CD4-positive, alpha-beta T cell (primary cell): Measurements from ENCODE around the gene INPP4B. TPM values are rescaled to one million over a fixed set of nuclear protein-coding genes. Genes with fewer than 3 reads are reported as not detected.

Experiments
- ATAC-seq: fragments of 200-7000 bp; cut with Tn5 transposase; one replicate; pipeline ENCODE4 v1.10.0; 2022; ENCODE audit warnings: mild to moderate bottlenecking; ENCODE audit not compliant: poor library complexity
- CTCF ChIA-PET: fragments of 350-600 bp; sonication (Branson Sonifier 250); formaldehyde crosslinking; loops from one replicate; lab custom pipeline; 2021; ENCODE audit warnings: antibody characterized with exemption, inconsistent platforms; lab: Charles Lee
- POLR2A ChIA-PET: fragments of 350-600 bp; sonication (Branson Sonifier 250); formaldehyde crosslinking; loops from one replicate; lab custom pipeline; 2021; ENCODE audit warnings: antibody characterized with exemption, inconsistent platforms; lab: Charles Lee
- DNase-seq, 14 experiments: peaks; one replicate each; pipeline ENCODE4 v3.0.0-alpha.2; 2013 to 2020; ENCODE audit warnings: mixed read lengths in 2 of 14
- H3K27ac ChIP-seq, 2 donors: one replicate each; pipeline versions ENCODE4 v1.5.1 to v1.7.0; 2013; ENCODE audit warnings: low read length in 2 of 2, low read depth in 1 of 2, mild to moderate bottlenecking in 1 of 2
- H3K27me3 ChIP-seq, 2 experiments: 1 replicate in 1 of 2; 2 replicates in 1 of 2; pipeline versions ENCODE4 v1.6.1 to v1.7.0; 2013; ENCODE audit warnings: low read length in 2 of 2, control low read depth in 1 of 2, mild to moderate bottlenecking in 1 of 2, moderate library complexity in 1 of 2; ENCODE audit not compliant: insufficient read depth in 2 of 2, control insufficient read depth in 1 of 2
- H3K36me3 ChIP-seq: one replicate; pipeline ENCODE4 v1.6.1; 2013; ENCODE audit warnings: low read length, control low read depth; ENCODE audit not compliant: insufficient read depth
- H3K4me1 ChIP-seq: one replicate; pipeline ENCODE4 v1.6.1; 2013; ENCODE audit warnings: low read length, control low read depth; ENCODE audit not compliant: insufficient read depth
- H3K4me3 ChIP-seq: one replicate; pipeline ENCODE4 v1.5.1; 2013; ENCODE audit warnings: mild to moderate bottlenecking, low read length, moderate library complexity
- H3K9me3 ChIP-seq, 2 experiments: 1 replicate in 1 of 2; 2 replicates in 1 of 2; pipeline versions ENCODE4 v1.6.1 to v1.7.0; 2013; ENCODE audit warnings: low read length in 2 of 2, mild to moderate bottlenecking in 2 of 2, control low read depth in 1 of 2, moderate library complexity in 1 of 2; ENCODE audit not compliant: control insufficient read depth in 1 of 2, insufficient read depth in 1 of 2
- H3K27ac Mint-ChIP-seq: one replicate; pipeline ENCODE4 v1.8.0; 2020; ENCODE audit warnings: mixed read lengths
- H3K27me3 Mint-ChIP-seq: one replicate; pipeline ENCODE4 v1.8.0; 2021; ENCODE audit warnings: mixed read lengths
- H3K36me3 Mint-ChIP-seq: one replicate; pipeline ENCODE4 v1.8.0; 2021; ENCODE audit warnings: low read depth, mixed read lengths
- H3K4me1 Mint-ChIP-seq: one replicate; pipeline ENCODE4 v1.8.0; 2021; ENCODE audit warnings: low read depth, mixed read lengths
- H3K4me3 Mint-ChIP-seq: one replicate; pipeline ENCODE4 v1.8.0; 2020; ENCODE audit warnings: mild to moderate bottlenecking, mixed read lengths
- H3K9me3 Mint-ChIP-seq: one replicate; pipeline ENCODE4 v1.8.0; 2020; ENCODE audit warnings: mixed read lengths
- CTCF ChIP-seq: fragments of 200-600 bp; IDR thresholded peaks from one replicate; pipeline ENCODE4 v1.8.0; 2022; ENCODE audit warnings: antibody characterized with exemption, mild to moderate bottlenecking
- intact Hi-C, 2 experiments: fragments of 100-400 bp; cut with DNase I in 1 of 2; cut with micrococcal nuclease in 1 of 2; formaldehyde crosslinking; loops; one replicate each; pipeline versions ENCODE4 v1.15.1 to v1.9.0; 2023 to 2025; cut with DNase I, micrococcal nuclease
- total RNA-seq, 174 experiments: library from RNA in 2 of 174; stranded (reverse) in 2 of 174; gene quantifications; one replicate each; pipeline ENCODE4 v1.2.3 and lab custom pipeline; 2021 to 2026

INPP4B gene
- total RNA-seq, 2 experiments from 2014 or later = 50.7 to 53.8 TPM

- Mint-ChIP-seq H3K27me3 (peaks cover 4% of the 10 kb centered on the region), H3K27ac (no peak overlapping the region), H3K4me3 (no peak overlapping the region), H3K4me1 (no peaks in the 10 kb centered on the region), H3K9me3 (peaks cover 13% of the 10 kb centered on the region), H3K36me3 (no peaks in the 10 kb centered on the region)
- Histone ChIP-seq H3K36me3 (no peaks in the 10 kb centered on the region), H3K27ac (no peak overlapping the region), H3K4me3 (no peak overlapping the region), H3K27me3 (no peaks in the 10 kb centered on the region), H3K9me3 (peaks cover 0 to 8% of the 10 kb centered on the region in 2 experiments), H3K4me1 (no peaks in the 10 kb centered on the region)
- no peak for DNase-seq
- intact Hi-C loops = no loop called here
- POLR2A ChIA-PET = no interaction called here
- CTCF ChIA-PET = interaction anchor here (0.6 kb wide), 1 partner anchor 644 kb away, joined by 3 read pairs; no protein-coding TSS in a partner anchor
- TF ChIP-seq CTCF = no peak
- ATAC-seq = no peak
Measured at GRCh38 chr4:142016031-142016430, 830.1 kb downstream of the INPP4B start.

- H3K4me1 ChIP-seq = no peaks in the 10 kb centered on the region
- no peaks in the 10 kb centered on the region for H3K36me3 Mint-ChIP-seq
- intact Hi-C loops = no loop called here
- H3K27ac Mint-ChIP-seq = no peak overlapping the region
- TF ChIP-seq CTCF = no peak
- no peak overlapping the region for H3K4me3 ChIP-seq
- no peak for DNase-seq
- ATAC-seq = no peak
- no peaks in the 10 kb centered on the region for H3K27me3 ChIP-seq
- no peaks in the 10 kb centered on the region for H3K36me3 ChIP-seq
- H3K9me3 ChIP-seq = peaks cover 2 to 5% of the 10 kb centered on the region in 2 experiments
- peaks cover 22% of the 10 kb centered on the region for H3K9me3 Mint-ChIP-seq
- POLR2A ChIA-PET = interaction anchor here (0.6 kb wide), 1 partner anchor 1124 kb away, joined by 4 read pairs; no protein-coding TSS in a partner anchor
- no peaks in the 10 kb centered on the region for H3K4me1 Mint-ChIP-seq
- H3K27me3 Mint-ChIP-seq = peaks cover 4% of the 10 kb centered on the region
- no peak overlapping the region for H3K4me3 Mint-ChIP-seq
- CTCF ChIA-PET = interaction anchor here (0.7 kb wide), 1 partner anchor 744 kb away, joined by 4 read pairs; no protein-coding TSS in a partner anchor
- H3K27ac ChIP-seq = no peak overlapping the region
Measured at GRCh38 chr4:142009751-142010150, 836.4 kb downstream of the INPP4B start.

- ChIA-PET POLR2A (no interaction called here), CTCF (no interaction called here)
- Histone ChIP-seq H3K27me3 (no peaks in the 10 kb centered on the region), H3K36me3 (no peaks in the 10 kb centered on the region), H3K4me3 (no peak overlapping the region), H3K27ac (no peak overlapping the region), H3K9me3 (peaks cover 0 to 5% of the 10 kb centered on the region in 2 experiments), H3K4me1 (no peaks in the 10 kb centered on the region)
- no peak overlapping the region for H3K27ac Mint-ChIP-seq
- H3K4me3 Mint-ChIP-seq = no peak overlapping the region
- no peaks in the 10 kb centered on the region for H3K27me3 Mint-ChIP-seq
- DNase-seq (no peak), ATAC-seq (no peak)
- no peak for TF ChIP-seq CTCF
- intact Hi-C loops = no loop called here
- H3K9me3 Mint-ChIP-seq = peaks cover 10% of the 10 kb centered on the region
- H3K4me1 Mint-ChIP-seq = no peaks in the 10 kb centered on the region
- H3K36me3 Mint-ChIP-seq = no peaks in the 10 kb centered on the region
Measured at GRCh38 chr4:142005519-142005918, 840.6 kb downstream of the INPP4B start.
